Epithelial cell of umbilical artery (primary cell): ENCODE measurements around the gene HNRNPK. TPM values are rescaled to one million over a fixed set of nuclear protein-coding genes. Genes with fewer than 3 reads are reported as not detected.

ENCODE experiments used
- total RNA-seq: library from RNA; depleted of rRNA; stranded (reverse); fragments of >200 nt; gene quantifications from 2 replicates; pipeline ENCODE4 v1.2.3, GENCODE V29; 2014

Gene HNRNPK
- 741 and 777 TPM in 2 replicates for total RNA-seq

GRCh38 chr9:83979812-83980394 is at the start of gene HNRNPK:
TSS of gene HNRNPK (minus strand) at chr9:83980215. CDS start at chr9:83978252, 1,963 bp downstream.

GRCh38 chr9:83980395-83981125 is 545 bp upstream of the HNRNPK start, which contains the start of gene RMI1:
TSS of gene RMI1 (plus strand) at chr9:83980805. CDS start at chr9:84000987, 20,182 bp downstream.

GRCh38 chr9:83920927-83921707 is 58.9 kb downstream of the HNRNPK start, which contains the start of gene KIF27:
TSS of gene KIF27 (minus strand) at chr9:83921432. CDS start at chr9:83915591, 5,841 bp downstream.

Other genes starting within 250 kb of the HNRNPK start
- 0.65 and 2.1 TPM in 2 replicates for gene GKAP1, start 162.4 kb downstream of the HNRNPK start, total RNA-seq
- gene KIF27, start 58.8 kb downstream of the HNRNPK start, total RNA-seq, result 2.9 and 4.1 TPM in 2 replicates
- 8.8 and 9.7 TPM in 2 replicates for gene RMI1, start 590 bp upstream of the HNRNPK start, total RNA-seq